ENCODE measurements around the gene VPS18.

VPS18 gene

DNA sequence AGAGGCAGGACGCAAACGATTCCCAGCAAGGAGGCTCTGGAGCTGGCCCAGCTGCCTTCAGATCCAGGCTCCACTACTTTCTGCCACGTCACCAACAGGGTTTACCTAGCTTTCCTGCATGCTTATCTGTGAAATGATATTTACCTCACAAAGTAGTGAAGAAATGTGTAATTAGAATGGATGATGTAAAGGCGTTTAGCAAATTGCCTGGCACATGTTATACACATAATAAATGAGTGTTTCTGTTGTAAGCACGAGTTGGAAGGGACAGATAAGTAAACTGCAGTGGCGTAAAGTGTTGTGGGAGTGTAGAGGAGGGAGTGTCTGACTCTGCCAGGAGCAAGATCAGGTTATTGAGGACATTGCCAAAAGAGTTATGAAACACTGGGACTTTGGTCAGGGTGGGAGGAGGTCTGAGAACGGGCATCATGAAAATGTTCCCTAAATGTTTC lies 55.5 kb downstream of the VPS18 start:
- no peak overlapping the region for H3K4me3 ChIP-seq (ENCODE audit: low read depth, low read length)
- TF ChIP-seq, protein P1, sequence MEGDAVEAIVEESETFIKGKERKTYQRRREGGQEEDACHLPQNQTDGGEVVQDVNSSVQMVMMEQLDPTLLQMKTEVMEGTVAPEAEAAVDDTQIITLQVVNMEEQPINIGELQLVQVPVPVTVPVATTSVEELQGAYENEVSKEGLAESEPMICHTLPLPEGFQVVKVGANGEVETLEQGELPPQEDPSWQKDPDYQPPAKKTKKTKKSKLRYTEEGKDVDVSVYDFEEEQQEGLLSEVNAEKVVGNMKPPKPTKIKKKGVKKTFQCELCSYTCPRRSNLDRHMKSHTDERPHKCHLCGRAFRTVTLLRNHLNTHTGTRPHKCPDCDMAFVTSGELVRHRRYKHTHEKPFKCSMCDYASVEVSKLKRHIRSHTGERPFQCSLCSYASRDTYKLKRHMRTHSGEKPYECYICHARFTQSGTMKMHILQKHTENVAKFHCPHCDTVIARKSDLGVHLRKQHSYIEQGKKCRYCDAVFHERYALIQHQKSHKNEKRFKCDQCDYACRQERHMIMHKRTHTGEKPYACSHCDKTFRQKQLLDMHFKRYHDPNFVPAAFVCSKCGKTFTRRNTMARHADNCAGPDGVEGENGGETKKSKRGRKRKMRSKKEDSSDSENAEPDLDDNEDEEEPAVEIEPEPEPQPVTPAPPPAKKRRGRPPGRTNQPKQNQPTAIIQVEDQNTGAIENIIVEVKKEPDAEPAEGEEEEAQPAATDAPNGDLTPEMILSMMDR (IDR thresholded peaks at IDR 0.05; ENCODE audit: low read depth, low read length), result no peak

DNA sequence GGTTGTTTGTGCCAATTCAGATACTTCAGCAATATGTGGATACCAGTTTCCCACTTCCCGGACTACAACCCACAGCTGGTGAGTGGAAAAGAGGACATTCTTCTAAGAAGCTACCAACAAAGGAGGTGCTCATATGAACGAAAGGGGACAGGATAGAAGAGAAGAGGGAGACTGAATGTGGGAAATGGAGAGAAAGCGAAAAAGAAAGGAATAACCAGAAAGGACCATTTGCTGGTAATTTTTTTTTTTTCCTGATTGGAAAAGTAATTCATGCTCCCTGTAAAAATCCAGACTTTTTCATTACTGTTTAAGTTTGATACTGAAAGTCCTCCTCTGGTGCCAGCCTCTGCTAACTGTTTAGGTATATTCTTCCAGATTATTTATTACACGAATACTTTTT lies 57.5 kb downstream of the VPS18 start:
- TF ChIP-seq, protein P1 (IDR thresholded peaks at IDR 0.05; ENCODE audit: low read depth, low read length), result no peak
- no peak overlapping the region for H3K4me3 ChIP-seq (ENCODE audit: low read depth, low read length)

DNA sequence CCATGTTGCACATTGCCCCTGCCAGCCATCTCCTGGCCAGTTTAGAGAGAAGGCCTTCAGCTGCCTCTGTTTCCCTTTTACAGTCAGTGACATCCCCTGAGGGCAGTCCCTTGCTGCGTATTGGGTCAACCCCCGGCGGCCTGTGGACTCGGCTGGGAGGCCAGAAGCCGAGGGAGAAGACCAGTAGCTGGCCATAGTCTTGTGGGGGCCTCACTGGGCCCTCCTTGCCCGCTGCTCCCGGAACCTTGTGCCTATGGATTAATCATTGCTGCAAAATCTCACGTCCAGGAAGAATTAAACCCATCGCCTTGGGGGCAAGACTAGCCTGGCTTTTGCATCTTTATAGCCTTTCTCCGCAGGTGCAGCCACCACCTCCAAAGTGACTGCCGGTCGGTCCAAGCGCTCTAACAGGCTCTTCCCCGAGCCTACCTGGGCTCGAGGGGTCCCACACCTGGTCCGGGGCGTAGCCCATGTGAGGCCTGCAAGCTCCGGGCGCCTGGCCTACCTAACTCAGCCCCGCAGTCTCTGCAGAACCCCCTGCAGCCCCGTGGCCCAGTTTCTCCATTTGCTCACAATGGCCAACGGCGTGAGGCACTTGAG lies 58.2 kb downstream of the VPS18 start:
- peak overlapping the region; percentile 91 for H3K4me3 ChIP-seq (ENCODE audit: low read depth, low read length)
- TF ChIP-seq, protein P1 (IDR thresholded peaks at IDR 0.05; ENCODE audit: low read depth, low read length), result no peak

DNA sequence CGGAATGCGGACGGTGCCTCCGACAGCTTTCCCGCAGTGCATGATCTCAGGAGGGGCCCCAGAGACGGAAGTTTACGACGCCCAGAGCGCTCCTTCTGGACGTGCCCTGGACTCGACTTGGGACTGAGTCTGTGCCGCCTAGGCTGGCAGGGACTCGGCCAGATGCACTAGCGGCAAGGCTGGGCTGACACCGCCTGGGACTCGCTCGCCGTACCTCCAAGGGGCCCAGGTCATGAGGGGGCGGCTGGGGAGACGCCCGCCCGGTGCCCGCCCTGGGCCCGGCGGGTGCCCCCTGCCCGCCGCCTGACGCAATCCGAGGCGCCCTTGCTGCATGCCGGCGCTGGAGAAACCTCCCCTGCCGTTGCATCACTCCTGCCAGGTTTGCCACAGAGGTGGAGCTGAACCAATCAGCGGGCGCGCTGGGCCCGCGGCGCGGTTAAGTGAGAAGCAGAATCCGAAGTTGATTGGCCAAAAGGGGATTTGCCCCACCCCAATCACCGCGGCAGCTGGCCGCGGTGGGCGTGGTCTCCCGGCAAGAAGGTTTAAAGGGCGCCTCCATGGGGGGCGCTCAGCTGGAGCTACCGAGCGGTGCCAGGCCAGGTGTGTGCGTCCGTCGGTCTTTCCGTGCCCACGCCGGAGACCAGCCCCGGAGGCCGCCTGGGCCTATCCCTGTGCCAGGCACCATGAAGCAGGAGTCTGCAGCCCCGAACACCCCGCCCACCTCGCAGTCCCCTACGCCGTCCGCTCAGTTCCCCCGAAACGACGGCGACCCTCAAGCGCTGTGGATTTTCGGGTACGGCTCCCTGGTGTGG lies 58.9 kb downstream of the VPS18 start, which contains the start of gene CHAC1:
TSS of gene CHAC1 (plus strand) at position 571 of the 812 bp plus-strand sequence. CDS start at position 684, 113 bp downstream.
- peak within 1 kb of the TSS; percentile 91 for H3K4me3 ChIP-seq (ENCODE audit: low read depth, low read length)
- TF ChIP-seq, protein P1 (IDR thresholded peaks at IDR 0.05; ENCODE audit: low read depth, low read length), result no peak

All from WI38 (cell line).